Measurements from ENCODE around the gene OSCP1. TPM values are rescaled to one million over a fixed set of nuclear protein-coding genes. Genes with fewer than 3 reads are reported as not detected.
"Not testable (repeated sequence)": the region's sequence is repeated elsewhere in the genome, so short reads cannot be mapped to it uniquely, and the experiment has no call there.

The OSCP1 gene, protein sequence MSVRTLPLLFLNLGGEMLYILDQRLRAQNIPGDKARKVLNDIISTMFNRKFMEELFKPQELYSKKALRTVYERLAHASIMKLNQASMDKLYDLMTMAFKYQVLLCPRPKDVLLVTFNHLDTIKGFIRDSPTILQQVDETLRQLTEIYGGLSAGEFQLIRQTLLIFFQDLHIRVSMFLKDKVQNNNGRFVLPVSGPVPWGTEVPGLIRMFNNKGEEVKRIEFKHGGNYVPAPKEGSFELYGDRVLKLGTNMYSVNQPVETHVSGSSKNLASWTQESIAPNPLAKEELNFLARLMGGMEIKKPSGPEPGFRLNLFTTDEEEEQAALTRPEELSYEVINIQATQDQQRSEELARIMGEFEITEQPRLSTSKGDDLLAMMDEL
- 4.5 and 7.2 TPM in 2 replicates for total RNA-seq

DNA sequence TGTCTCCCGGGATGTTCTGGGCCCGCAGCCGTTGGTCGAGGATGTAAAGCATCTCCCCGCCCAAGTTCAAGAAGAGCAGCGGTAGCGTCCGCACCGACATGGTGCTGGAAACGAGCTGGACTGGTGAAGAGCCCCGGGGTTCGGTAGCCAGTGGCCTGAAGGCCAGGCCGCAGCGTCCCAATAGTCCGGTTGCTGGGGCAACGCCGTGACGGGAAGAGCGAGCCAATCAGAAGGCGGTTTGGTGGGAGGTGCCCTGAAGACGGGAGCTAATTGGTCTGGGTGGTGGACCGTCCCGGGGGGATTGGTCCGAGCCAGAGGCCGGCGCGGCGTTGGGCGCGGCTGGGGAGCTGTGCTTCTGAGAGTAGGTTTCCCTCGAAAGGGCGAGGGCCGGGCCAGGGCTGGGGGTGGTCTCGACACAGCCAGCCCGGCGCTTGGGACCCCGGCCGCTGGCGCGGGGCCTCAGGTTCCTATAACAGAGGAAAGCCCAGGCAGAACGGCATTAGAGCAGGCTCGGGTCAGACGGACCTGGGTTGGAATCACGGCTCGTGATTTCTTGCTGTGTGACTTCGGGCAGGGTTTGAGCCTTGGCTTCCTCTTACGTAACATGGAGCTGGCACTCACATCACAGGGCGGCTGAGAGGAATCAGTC lies at the start of gene OSCP1:
OSCP1 (minus strand) TSS at position 182 of the 649 bp plus-strand sequence; CDS start at position 100, 82 bp downstream.
- peak; percentile 91 for DNase-seq (ENCODE audit: low read depth, low spot score)

DNA sequence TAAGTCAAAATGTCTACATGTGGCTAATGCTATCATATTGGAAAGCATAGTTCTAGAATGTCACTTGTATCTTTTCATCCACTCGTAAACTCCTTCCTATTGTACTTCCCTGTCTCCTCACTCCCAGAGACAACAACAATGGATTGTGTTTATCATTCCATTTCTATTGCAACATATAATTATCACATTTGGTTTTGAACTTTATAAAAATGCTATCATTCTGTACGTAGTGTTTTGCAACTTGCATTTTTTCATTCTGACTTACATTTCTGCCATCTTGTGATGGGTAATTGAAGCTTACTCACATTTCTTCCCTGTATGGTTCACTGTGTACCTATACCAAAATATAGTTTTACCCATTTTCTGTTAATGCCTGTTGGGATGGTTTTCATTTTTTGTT lies 47.0 kb upstream of the OSCP1 start:
- DNase-seq (ENCODE audit: low read depth, low spot score), result no peak

DNA sequence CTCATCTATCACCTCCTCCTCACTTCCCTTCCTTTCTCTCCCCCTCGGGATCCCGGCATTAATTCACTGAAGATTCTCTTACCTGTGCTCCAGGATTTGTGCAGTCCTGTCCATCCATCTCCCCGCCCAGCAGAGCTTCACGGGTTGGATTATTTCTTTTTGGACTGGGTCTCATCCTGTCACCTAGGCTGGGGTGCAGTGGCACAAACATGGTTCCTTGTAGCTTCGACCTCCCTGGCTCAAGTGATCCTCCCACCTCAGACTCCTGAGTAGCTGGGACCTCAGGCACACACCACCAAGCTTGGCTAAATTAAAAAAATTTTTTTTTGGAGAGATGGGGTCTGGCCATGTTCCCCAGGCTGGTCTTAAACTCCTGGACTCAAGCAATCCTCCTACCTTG lies 44.7 kb upstream of the OSCP1 start:
- no peak for DNase-seq (ENCODE audit: low read depth, low spot score)

DNA sequence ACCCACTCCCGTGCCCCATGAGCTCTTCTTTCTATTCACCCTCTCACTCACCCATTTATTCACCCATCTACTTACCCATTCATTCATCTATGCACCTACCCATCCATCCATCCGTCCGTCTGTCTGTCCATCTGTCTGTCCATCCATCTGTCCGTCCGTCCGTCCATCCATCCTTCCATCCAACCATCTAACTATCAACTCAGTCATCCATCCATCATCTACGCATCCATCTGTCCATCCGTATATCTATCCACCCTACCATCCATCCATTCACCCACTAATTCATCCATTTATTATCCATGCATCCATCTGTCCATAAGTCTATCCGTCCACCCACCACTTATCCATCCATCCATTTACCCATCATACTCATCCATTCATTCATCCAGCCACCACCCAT lies 43.3 kb upstream of the OSCP1 start:
- no peak for DNase-seq (ENCODE audit: low read depth, low spot score)

GRCh38 chr1:36492491-36492890 lies 42.2 kb upstream of the OSCP1 start:
- no peak for DNase-seq (ENCODE audit: low read depth, low spot score)

DNA sequence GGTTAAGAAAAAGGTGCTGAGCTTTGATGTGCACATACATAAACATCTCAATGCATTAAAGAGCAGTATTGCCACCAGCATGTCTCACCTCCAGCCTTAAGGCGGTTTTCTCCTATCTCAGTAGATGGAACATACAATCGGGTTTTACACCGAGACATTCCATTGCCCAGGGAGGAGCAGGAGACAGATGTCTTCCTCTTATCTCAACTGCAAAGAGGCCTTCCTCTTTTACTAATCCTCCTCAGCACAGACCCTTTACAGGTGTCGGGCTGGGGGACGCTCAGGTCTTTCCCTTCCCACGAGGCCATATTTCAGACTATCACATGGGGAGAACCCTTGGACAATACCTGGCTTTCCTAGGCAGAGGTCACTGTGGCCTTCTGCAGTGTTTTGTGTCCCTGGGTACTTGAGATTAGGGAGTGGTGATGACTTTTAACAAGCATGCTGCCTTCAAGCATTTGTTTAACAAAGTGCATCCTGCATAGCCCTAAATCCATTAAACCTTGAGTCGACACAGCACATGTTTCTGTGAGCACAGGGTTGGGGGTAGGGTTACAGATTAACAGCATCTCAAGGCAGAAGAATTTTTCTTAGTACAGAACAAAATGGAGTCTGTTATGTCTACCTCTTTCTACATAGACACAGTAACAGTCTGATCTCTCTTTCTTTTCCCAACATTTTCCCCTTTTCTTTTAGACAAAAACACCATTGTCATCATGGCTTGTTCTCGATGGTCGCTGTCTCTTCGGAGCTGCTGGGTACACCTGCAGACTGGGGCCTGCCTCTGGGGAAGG lies 39.2 kb upstream of the OSCP1 start:
- DNase-seq (ENCODE audit: low read depth, low spot score), result not testable (repeated sequence)

GRCh38 chr1:36487906-36488305 lies 37.7 kb upstream of the OSCP1 start:
- DNase-seq (ENCODE audit: low read depth, low spot score), result no peak

DNA sequence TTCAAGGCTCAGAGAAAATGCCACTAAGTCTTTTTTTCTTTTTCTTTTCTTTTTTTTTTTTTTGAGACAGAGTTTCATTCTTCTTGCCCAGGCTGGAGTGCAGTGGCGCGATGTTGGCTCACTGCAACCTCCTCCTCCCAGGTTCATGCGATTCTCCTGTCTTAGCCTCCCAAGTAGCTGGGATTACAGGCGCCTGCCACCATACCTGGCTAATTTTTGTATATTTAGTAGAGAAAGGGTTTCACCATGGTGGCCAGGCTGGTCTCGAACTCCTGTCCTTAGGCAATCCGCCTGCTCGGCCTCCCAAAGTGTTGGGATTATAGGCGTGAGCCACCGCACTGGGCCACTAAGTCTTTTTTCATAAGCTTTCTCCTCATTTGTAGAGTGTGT lies 37.1 kb upstream of the OSCP1 start:
- not testable (repeated sequence) for DNase-seq (ENCODE audit: low read depth, low spot score)

- DNase-seq (ENCODE audit: low read depth, low spot score), result no peak
These were observed 36.4 kb upstream of the OSCP1 start for GRCh38 chr1:36486439-36487335.

- no peak for DNase-seq (ENCODE audit: low read depth, low spot score)
These were observed 35.8 kb upstream of the OSCP1 start for GRCh38 chr1:36486093-36486438.

GRCh38 chr1:36484099-36484498 lies 33.8 kb upstream of the OSCP1 start:
- DNase-seq (ENCODE audit: low read depth, low spot score), result no peak

- DNase-seq (ENCODE audit: low read depth, low spot score), result no peak
These were observed 32.6 kb upstream of the OSCP1 start, which contains the start of gene CSF3R for GRCh38 chr1:36482724-36483388. Gene CSF3R, minus strand, starts transcription at chr1:36482913. Its CDS starts 3,417 bp downstream, at chr1:36479496.

DNA sequence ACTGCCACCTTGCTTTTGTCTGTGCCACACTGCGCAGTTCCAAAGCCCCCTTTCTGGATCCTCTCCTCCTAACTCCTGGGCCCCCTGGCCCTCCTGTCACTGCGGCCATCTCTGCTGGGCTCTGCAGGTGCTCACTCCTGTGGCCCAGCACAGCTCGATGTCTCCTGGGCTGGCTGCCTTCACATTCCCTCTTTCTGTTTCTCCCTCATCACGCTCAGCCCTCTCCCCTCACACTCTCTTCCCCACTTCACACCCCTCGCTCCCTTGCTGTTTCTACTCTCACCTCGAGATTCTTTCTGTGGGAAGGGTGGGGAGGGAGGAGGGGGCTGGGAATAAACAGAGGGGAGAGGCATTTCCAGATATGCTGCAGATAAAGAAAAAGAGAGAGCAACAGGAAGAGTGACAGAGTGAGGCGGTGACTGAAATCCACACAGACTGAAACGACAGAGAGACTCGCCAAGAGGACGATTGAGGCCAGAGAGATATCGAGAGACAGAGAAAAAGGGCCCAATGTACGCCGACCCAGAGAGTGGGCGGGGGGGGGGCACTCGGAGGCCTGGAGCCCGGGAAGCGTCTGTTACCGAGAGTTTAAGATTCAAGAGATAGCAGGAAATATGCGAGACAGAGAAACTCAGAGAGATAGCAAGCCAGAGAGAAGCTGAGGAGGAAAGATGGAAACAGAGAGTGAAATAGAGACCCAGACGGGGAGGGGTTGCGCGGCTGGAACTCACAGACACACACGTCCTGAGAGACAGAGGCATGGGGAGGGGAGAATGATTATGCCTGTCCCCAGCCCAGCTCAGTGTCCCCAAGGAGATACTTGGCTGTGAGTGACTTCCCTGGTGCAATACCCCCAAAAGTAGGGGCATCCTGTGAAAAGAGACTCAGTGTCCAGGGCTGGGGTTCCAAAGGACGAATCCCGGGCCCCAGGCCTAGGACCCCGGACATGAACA lies 31.8 kb upstream of the OSCP1 start:
- DNase-seq (ENCODE audit: low read depth, low spot score), result no peak

DNA sequence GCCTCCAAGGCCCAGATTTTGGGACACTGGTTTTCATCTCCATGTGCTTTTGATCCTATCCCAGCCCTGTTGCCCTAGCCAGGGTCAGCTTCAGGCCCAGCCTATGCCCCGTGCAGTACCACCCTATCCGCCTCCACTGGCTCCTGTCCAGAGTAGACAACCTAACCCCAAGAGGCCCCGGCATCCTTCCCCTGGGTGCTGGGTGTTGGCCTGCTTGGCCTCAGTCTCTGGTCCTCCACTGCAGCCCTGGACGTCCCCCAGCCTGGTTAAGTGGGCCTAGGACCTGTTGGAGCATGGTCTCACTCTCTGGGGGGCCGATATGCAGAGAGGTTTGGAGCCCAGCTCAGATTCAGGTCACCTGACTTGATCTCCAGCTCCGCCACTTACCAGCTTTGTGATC lies 30.8 kb upstream of the OSCP1 start:
- no peak for DNase-seq (ENCODE audit: low read depth, low spot score)

DNA sequence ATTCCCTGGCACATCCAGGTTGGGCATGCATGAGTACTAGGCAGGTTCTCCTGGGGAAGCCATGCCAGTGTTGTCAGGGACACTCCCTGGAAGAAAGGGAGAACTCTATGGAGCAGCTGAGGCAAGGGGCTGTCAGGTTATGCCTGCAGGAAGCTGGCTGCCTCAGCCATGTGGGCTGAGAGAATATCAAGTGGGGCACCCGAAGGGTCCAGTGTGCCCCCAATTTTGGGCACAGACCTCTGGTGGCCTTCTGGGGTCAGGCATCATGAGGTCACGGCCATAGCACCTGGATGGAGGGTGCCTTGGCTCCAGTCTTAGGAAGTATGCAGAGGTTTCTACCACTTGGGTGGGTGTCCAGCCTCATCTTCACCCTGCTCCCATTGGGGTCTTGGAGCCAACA lies 29.9 kb upstream of the OSCP1 start:
- DNase-seq (ENCODE audit: low read depth, low spot score), result no peak

GRCh38 chr1:36479505-36480051 lies 29.3 kb upstream of the OSCP1 start:
- no peak for DNase-seq (ENCODE audit: low read depth, low spot score)

GRCh38 chr1:36477615-36478014 lies 27.4 kb upstream of the OSCP1 start:
- DNase-seq (ENCODE audit: low read depth, low spot score), result not testable (repeated sequence)

DNA sequence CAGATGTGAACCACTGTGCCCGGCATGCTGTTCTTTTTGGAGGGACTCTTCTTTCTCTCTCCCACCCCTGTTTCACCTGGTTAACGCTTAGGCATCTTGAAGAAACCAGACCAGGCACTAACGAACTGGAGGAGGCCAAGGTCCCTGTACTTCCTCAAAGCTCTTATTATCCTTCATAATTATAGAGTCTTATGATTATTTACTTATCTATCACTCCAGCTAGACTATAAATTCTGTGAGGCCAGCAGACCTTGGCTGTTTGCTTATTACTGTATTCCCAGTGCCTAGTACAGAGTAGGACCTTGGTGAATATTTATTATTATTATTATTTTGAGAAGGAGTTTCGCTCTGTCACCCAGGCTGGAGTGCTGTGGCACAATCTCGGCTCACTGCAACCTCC lies 26.7 kb upstream of the OSCP1 start:
- no peak for DNase-seq (ENCODE audit: low read depth, low spot score)
